T-helper 1 cell treated with Interleukin-12 subunit alpha and Interleukin-12 subunit beta and Interleukin-4 antibody, amounts not matched to agents 30 ng/mL and 1 ng/mL, for 36 hours (primary cell): ENCODE measurements around the gene ATP11A. TPM values are rescaled to one million over a fixed set of nuclear protein-coding genes. Genes with fewer than 3 reads are reported as not detected.

ENCODE experiments used
- intact Hi-C: fragments of 100-400 bp; cut with micrococcal nuclease; formaldehyde crosslinking; loops from one replicate; pipeline ENCODE4 v1.15.1; 2024
- total RNA-seq: library from RNA; stranded (reverse); gene quantifications from 2 replicates; pipeline ENCODE4 v1.2.3, GENCODE V29; 2022

ATP11A gene
- total RNA-seq, 1 donor from 2014 or later, result 72.9 TPM

GRCh38 chr13:112887557-112887991 lies 197.7 kb downstream of the ATP11A start:
- intact Hi-C loops, result no loop called here

GRCh38 chr13:112888238-112889111 lies 198.6 kb downstream of the ATP11A start:
- intact Hi-C loops, result no loop called here

- intact Hi-C loops, result no loop called here
Measured at GRCh38 chr13:112889351-112890290, 199.8 kb downstream of the ATP11A start.

- intact Hi-C loops, result no loop called here
Measured at GRCh38 chr13:112890316-112891145, 200.7 kb downstream of the ATP11A start.

- intact Hi-C loops, result no loop called here
Measured at GRCh38 chr13:112891477-112892401, 201.9 kb downstream of the ATP11A start.

GRCh38 chr13:112892426-112893206 lies 202.8 kb downstream of the ATP11A start:
- intact Hi-C loops, result no loop called here

- intact Hi-C loops, result no loop called here
Measured at GRCh38 chr13:112893207-112893569, 203.3 kb downstream of the ATP11A start.

GRCh38 chr13:112893570-112894422 lies 204.0 kb downstream of the ATP11A start:
- intact Hi-C loops, result no loop called here

GRCh38 chr13:112894423-112894672 lies 204.5 kb downstream of the ATP11A start:
- intact Hi-C loops, result no loop called here

GRCh38 chr13:112894673-112895481 lies 205.0 kb downstream of the ATP11A start:
- intact Hi-C loops, result no loop called here

- intact Hi-C loops, result no loop called here
Measured at GRCh38 chr13:112895521-112896465, 206.0 kb downstream of the ATP11A start.

- intact Hi-C loops, result no loop called here
Measured at GRCh38 chr13:112896736-112897602, 207.1 kb downstream of the ATP11A start.

- intact Hi-C loops, result no loop called here
Measured at GRCh38 chr13:112897603-112897955, 207.7 kb downstream of the ATP11A start.

- intact Hi-C loops, result no loop called here
Measured at GRCh38 chr13:112897956-112898620, 208.2 kb downstream of the ATP11A start.

GRCh38 chr13:112898621-112899280 lies 208.9 kb downstream of the ATP11A start:
- intact Hi-C loops, result no loop called here
